ENCODE measurements around the gene NOVA2. TPM values are rescaled to one million over a fixed set of nuclear protein-coding genes. Genes with fewer than 3 reads are reported as not detected.
A peak's percentile ranks its signal among the peaks of the same experiment; 100 is the strongest.

The NOVA2 gene
- total and polyA plus RNA-seq, 2 of the 8 experiments (the other 6 are each of a cell fraction or from before 2014, with no cell fraction given), result 3.2 to 24.6 TPM

DNA sequence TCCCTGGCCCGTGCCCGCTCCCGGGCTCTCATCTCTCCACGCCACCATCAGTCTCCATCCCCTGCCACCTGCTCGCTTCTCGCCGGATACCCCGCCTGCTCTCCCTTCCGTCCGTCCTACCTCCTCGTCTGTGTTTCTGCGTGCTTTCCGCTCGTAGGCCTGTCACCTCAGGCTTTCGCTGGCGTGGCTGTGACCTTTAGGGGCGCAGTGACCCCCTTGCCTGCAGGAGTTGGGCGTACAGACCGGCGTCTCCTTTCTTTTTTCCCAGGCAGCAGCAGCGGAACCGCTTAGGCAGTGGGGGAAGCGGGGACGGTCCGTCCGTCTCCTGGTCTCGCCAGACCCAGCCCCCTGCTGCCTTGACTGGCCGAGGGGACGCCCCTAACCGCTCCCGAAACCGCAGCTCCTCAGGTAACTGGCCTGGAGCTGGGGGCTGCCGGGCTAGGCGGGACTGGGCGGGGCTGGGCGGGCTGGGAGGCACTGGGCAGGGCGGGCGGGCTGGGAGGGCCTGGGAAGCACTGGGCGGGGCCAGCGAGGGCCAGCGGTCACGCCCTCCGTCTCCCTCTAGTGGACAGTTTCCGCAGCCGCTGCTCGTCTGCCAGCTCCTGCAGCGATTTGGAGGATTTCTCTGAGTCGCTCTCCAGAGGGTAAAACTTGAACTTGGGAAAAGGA, 42.9 kb upstream of the NOVA2 start (continued):
- TF ChIP-seq SP1 (IDR thresholded peaks at IDR 0.05; ENCODE audit: low read depth, low read length) (peak; percentile 65), SIRT6 (IDR thresholded peaks at IDR 0.05; ENCODE audit: low read length) (no peak)
